ENCODE results near the gene PEBP1. TPM values are rescaled to one million over a fixed set of nuclear protein-coding genes. Genes with fewer than 3 reads are reported as not detected.
A peak's percentile ranks its signal among the peaks of the same experiment; 100 is the strongest.

The PEBP1 gene
- total and polyA plus RNA-seq, 2 of the 8 experiments (the other 6 are each of a cell fraction or from before 2014, with no cell fraction given), result 444 to 622 TPM

- ChIA-PET POLR2A (ENCODE audit: partially characterized antibody) (interaction anchor here (0.6 to 7.3 kb wide), 9 partner anchors 11 to 269 kb away, joined by 3 to 103 read pairs (median 4); partner anchors contain the start of genes PEBP1 and WSB2), CTCF (ENCODE audit: partially characterized antibody) (interaction anchor here (1.2 to 2.2 kb wide), 4 partner anchors 10 to 18 kb away, joined by 3 to 11 read pairs (median 8); no protein-coding TSS in a partner anchor)
Observed at GRCh38 chr12:118103201-118103600, 32.7 kb upstream of the PEBP1 start.

More at GRCh38 chr12:118103201-118103600, 32.7 kb upstream of the PEBP1 start:
- peaks cover 3 to 8% (median 4%) of the 10 kb centered on the region in 4 experiments; a peak in 5 of 8 replicates for H3K36me3 ChIP-seq (ENCODE audit: control insufficient read depth in 2 of 4, insufficient read depth in 4 of 4, low read length in 3 of 4)
- no peak overlapping the region for H2AFZ ChIP-seq (ENCODE audit: low read length)
- H2BK12ac ChIP-seq (ENCODE audit: low read depth, low read length), result no peak overlapping the region
- peaks cover 8 to 42% of the 10 kb centered on the region in 2 experiments for H3K79me2 ChIP-seq (ENCODE audit: control insufficient read depth in 1 of 2, insufficient read depth in 2 of 2, low read length in 2 of 2)
- peak overlapping the region; percentile 68 to 92 (median 80) for H3K9ac ChIP-seq (replicated peaks in 1 of 4; ENCODE audit: extremely low read depth in 1 of 4, low read depth in 3 of 4, low read length in 3 of 4)
- H4K91ac ChIP-seq (replicated peaks; ENCODE audit: insufficient read length, low read length), result peak overlapping the region; percentile 52
- FAIRE-seq, result no peak
- 3% methylated on average over 32 of the region's 32 CpGs; no CpG with 5 or more reads in 1 of the 2 experiments for WGBS, 2 experiments (ENCODE audit: extremely low coverage in 1 of 2, insufficient coverage in 1 of 2, insufficient read length in 1 of 2, insufficient replicate concordance in 2 of 2, low coverage in 1 of 2, low lambda C conversion rate in 2 of 2, missing lambda C conversion rate in 1 of 2)
- no peak overlapping the region for H3K14ac ChIP-seq (ENCODE audit: insufficient read length)
- peak; percentile 15; the same call in 1 of the 2 replicates for TF ChIP-seq POLR2AphosphoS5 (IDR thresholded peaks at IDR 0.05; ENCODE audit: low read depth, low read length)
- TF ChIP-seq MAX (IDR thresholded peaks at IDR 0.05), result peak; percentile 24; the same call in 1 of the 2 replicates
- TF ChIP-seq SP2 (IDR thresholded peaks at IDR 0.05; ENCODE audit: low read length), result no peak
- TF ChIP-seq SIN3A (conservative IDR thresholded peaks at IDR 0.05 in 1 of 2, IDR thresholded peaks at IDR 0.05 in 1 of 2; ENCODE audit: low read depth in 1 of 2, low read length in 2 of 2), result no peak
- TF ChIP-seq CTCF (IDR thresholded peaks at IDR 0.05; ENCODE audit: control extremely low read depth in 1 of 3, insufficient read depth in 1 of 3, low read depth in 1 of 3, low read length in 3 of 3), result no peak
- no peak for TF ChIP-seq EP300 (IDR thresholded peaks at IDR 0.05; ENCODE audit: borderline replicate concordance in 1 of 2, low read depth in 2 of 2, low read length in 2 of 2)
- TF ChIP-seq TBP (IDR thresholded peaks at IDR 0.05; ENCODE audit: low read depth, low read length), result 0 out of 2 replicates have a peak, but pooled peaks have one; percentile 30
- H3K56ac ChIP-seq (replicated peaks; ENCODE audit: insufficient read length, low read depth, low read length), result peak overlapping the region; percentile 84
- peaks cover 5% of the 10 kb centered on the region; the same call in 1 of the 2 replicates for H3K23me2 ChIP-seq (ENCODE audit: low read depth, low read length)
- H3K27me3 ChIP-seq (replicated peaks in 1 of 4; ENCODE audit: control insufficient read depth in 3 of 4, extremely low read depth in 1 of 4, insufficient read depth in 3 of 4, low read length in 3 of 4), result no peaks in the 10 kb centered on the region
- H3K18ac ChIP-seq (ENCODE audit: extremely low read depth, low read length), result peak overlapping the region; percentile 95
- H3K4me3 ChIP-seq (ENCODE audit: extremely low read depth in 1 of 4, insufficient read depth in 2 of 4, low read depth in 3 of 4, low read length in 4 of 4), result peak overlapping the region; percentile 81 to 91 (median 87)
- no peaks in the 10 kb centered on the region for H4K20me1 ChIP-seq (replicated peaks in 1 of 2; ENCODE audit: control insufficient read depth in 1 of 2, insufficient read depth in 2 of 2, low read length in 2 of 2)
- no peak overlapping the region for H2BK20ac ChIP-seq (ENCODE audit: low read length)
- no peak overlapping the region for H2BK120ac ChIP-seq (replicated peaks; ENCODE audit: low read depth, low read length)
- peak overlapping the region; percentile 91; the same call in 1 of the 2 replicates for H3K27ac ChIP-seq (ENCODE audit: low read depth, low read length)
- H2BK15ac ChIP-seq (ENCODE audit: low read length), result no peak overlapping the region
- peak overlapping the region; percentile 86; the same call in 1 of the 2 replicates for H4K8ac ChIP-seq (ENCODE audit: extremely low read depth, insufficient read depth, low read length)
- peak overlapping the region; percentile 78 to 92 for H3K4me2 ChIP-seq (ENCODE audit: insufficient read depth in 1 of 2, low read depth in 2 of 2, low read length in 2 of 2)
- peak in 1 of 2 experiments; percentile 73 for DNase-seq (ENCODE audit: low read depth in 1 of 2, low spot score in 2 of 2)
- no peaks in the 10 kb centered on the region for H3K9me3 ChIP-seq (ENCODE audit: insufficient read depth in 2 of 2, low read depth in 1 of 2, low read length in 1 of 2)
- H3K23ac ChIP-seq (ENCODE audit: insufficient read length), result no peak overlapping the region
- H2BK5ac ChIP-seq (ENCODE audit: low read depth, low read length), result peak overlapping the region; percentile 97; the same call in 1 of the 2 replicates
- H3K79me1 ChIP-seq (ENCODE audit: low read depth, low read length), result peaks cover 7% of the 10 kb centered on the region
- peaks cover 0 to 9% (median 5%) of the 10 kb centered on the region in 4 experiments; a peak in 4 of 7 replicates for H3K4me1 ChIP-seq (replicated peaks in 1 of 4; ENCODE audit: control insufficient read depth in 3 of 4, insufficient read depth in 4 of 4, low read length in 3 of 4)
- no peak overlapping the region for H2AK5ac ChIP-seq (ENCODE audit: low read depth, low read length)
- H4K5ac ChIP-seq (ENCODE audit: insufficient read length, low read depth, low read length), result peak overlapping the region; percentile 92
- peak overlapping the region; percentile 50 for H3K4ac ChIP-seq (replicated peaks; ENCODE audit: insufficient read length, low read depth, low read length)
